ENCODE measurements around the gene HECTD3.

DNA sequence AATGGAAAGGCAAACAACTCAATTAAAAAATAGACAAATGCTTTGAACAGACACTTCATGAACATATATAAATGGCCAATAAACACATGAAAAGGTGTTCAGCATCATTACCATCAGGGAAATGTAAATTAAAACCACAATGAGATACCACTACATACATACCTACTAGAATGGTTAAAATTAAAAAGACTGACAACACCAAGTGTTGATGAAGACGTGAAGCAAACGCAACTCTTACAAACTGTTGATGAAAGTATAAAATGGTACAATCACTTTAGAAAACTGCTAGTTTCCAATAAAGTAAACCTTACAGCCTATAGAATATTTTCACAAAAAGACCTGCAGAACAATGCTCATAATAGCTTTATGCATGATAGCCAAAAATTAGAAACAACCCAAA, 34.9 kb downstream of the HECTD3 start:
- TF ChIP-seq, protein P1, sequence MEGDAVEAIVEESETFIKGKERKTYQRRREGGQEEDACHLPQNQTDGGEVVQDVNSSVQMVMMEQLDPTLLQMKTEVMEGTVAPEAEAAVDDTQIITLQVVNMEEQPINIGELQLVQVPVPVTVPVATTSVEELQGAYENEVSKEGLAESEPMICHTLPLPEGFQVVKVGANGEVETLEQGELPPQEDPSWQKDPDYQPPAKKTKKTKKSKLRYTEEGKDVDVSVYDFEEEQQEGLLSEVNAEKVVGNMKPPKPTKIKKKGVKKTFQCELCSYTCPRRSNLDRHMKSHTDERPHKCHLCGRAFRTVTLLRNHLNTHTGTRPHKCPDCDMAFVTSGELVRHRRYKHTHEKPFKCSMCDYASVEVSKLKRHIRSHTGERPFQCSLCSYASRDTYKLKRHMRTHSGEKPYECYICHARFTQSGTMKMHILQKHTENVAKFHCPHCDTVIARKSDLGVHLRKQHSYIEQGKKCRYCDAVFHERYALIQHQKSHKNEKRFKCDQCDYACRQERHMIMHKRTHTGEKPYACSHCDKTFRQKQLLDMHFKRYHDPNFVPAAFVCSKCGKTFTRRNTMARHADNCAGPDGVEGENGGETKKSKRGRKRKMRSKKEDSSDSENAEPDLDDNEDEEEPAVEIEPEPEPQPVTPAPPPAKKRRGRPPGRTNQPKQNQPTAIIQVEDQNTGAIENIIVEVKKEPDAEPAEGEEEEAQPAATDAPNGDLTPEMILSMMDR (conservative IDR thresholded peaks at IDR 0.05; ENCODE audit: low read length) = no peak
- TF ChIP-seq EZH2phosphoT487 (IDR thresholded peaks at IDR 0.05; ENCODE audit: borderline replicate concordance, low read depth, low read length) = no peak

Measured in OCI-LY7 (cell line).